ENCODE data around the gene SERPINA6.
"Not testable (repeated sequence)": the region's sequence is repeated elsewhere in the genome, so short reads cannot be mapped to it uniquely, and the experiment has no call there.

Gene SERPINA6

DNA sequence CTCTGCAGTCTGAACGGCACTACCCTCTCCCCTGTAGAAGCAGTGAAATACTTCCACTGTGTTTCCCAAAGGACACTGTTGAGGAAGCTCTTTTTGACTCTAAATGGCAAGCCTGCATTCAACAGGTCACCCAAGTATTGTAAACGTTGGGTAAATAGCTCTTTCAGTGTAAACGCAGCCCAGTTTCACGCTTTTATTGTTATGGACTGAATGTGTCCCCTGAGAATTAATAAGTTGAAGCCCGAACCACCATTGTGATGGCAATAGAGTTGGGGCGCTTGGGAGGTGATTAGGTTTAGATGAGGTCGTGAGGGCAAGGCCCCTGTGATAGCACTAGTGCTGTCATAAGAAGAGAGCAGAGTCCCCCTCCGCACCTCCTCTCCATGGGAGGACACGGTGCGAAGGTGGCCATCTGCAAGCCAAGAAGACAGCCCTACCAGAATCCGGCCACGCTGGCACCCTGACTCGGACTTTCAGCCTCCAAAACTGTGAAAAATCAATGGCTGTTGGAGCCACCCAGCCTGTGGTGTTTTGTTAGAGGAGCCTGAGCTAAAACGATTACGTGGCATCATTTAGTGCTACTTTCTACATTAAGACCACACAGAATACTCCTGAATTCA lies 31.1 kb downstream of the SERPINA6 start:
- no peak overlapping the region for H3K4me3 ChIP-seq (ENCODE audit: extremely low read depth, insufficient read depth, low read length, poor library complexity, severe bottlenecking)
- no peaks in the 10 kb centered on the region for H3K36me3 ChIP-seq (ENCODE audit: control insufficient read depth, insufficient read depth, low read length)
- H3K9me3 ChIP-seq (ENCODE audit: control insufficient read depth, low read length): no peaks in the 10 kb centered on the region
- no peak overlapping the region for H3K27ac ChIP-seq (ENCODE audit: low read depth, low read length, severe bottlenecking)
- H3K4me1 ChIP-seq (ENCODE audit: control insufficient read depth, insufficient read depth, low read length, poor library complexity, severe bottlenecking): no peaks in the 10 kb centered on the region
- 83% methylated on average over 11 of the region's 15 CpGs for WGBS, 2 experiments (ENCODE audit: insufficient coverage in 2 of 2)

DNA sequence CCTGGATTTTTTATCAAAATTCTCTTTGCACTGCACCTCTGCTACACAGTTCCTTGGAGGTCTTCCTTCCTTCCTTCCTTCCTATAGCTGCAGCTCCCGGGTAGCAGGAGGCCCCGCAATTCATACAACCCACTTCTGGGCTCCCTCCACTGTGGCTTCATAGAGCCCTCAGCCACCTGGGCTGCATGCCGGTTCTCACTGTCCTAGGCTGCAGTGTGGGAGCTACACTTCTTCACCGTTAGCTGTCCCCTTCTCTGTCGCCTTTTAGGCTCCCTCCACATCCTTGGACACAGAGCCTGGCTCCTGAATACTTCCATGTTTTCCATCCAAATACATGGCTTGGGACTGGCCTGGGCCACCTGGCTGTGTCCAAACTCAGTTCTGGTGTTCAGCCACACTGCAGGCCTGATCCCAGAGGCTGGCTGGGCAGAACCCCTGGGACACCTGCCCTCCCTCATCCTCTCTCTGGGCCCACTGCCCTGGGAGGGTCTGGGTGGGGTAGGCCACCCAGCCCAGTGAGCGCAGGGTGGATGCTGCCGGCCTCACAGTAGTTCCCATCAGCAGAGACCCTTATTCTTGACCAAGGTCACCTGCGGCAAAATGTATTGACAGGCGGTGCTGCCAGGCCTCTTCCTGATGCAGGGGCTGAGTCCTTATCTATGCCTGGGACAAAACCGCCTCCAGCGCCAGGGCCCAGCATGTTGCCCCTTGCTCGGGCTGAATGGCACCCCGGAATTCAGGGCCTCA lies 31.8 kb downstream of the SERPINA6 start:
- Histone ChIP-seq H3K9me3 (ENCODE audit: control insufficient read depth, low read length) (no peaks in the 10 kb centered on the region), H3K27ac (ENCODE audit: low read depth, low read length, severe bottlenecking) (no peak overlapping the region), H3K4me1 (ENCODE audit: control insufficient read depth, insufficient read depth, low read length, poor library complexity, severe bottlenecking) (no peaks in the 10 kb centered on the region), H3K36me3 (ENCODE audit: control insufficient read depth, insufficient read depth, low read length) (no peaks in the 10 kb centered on the region), H3K4me3 (ENCODE audit: extremely low read depth, insufficient read depth, low read length, poor library complexity, severe bottlenecking) (no peak overlapping the region)
- WGBS, 2 experiments (ENCODE audit: insufficient coverage in 2 of 2): 90 to 94% methylated on average over 11 to 12 of the region's 13 CpGs

DNA sequence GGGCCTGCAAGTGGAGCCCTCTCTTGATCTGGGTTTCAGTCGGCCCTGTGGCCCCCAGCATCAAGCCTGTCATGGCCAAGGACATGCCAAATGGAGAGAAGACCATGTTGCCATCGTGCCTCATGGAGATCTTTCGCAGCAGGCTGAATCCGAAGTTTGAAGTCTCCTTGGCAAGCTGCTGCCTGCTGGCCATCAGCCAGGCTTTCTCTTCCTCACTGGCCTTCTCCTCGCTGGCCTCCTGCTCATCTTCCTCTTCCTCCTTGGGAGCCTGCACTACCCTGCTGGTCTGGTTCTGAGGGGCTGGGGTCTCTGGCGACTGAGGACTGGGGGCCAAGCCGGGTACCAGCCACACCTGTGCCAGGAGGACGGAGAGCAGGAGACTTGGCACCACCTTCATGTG lies 32.9 kb downstream of the SERPINA6 start:
- WGBS, 2 experiments (ENCODE audit: insufficient coverage in 2 of 2): 77 to 91% methylated on average over 4 to 7 of the region's 8 CpGs
- no peaks in the 10 kb centered on the region for H3K4me1 ChIP-seq (ENCODE audit: control insufficient read depth, insufficient read depth, low read length, poor library complexity, severe bottlenecking)
- no peak overlapping the region for H3K4me3 ChIP-seq (ENCODE audit: extremely low read depth, insufficient read depth, low read length, poor library complexity, severe bottlenecking)
- H3K27ac ChIP-seq (ENCODE audit: low read depth, low read length, severe bottlenecking): no peak overlapping the region
- no peaks in the 10 kb centered on the region for H3K9me3 ChIP-seq (ENCODE audit: control insufficient read depth, low read length)
- no peaks in the 10 kb centered on the region for H3K36me3 ChIP-seq (ENCODE audit: control insufficient read depth, insufficient read depth, low read length)

DNA sequence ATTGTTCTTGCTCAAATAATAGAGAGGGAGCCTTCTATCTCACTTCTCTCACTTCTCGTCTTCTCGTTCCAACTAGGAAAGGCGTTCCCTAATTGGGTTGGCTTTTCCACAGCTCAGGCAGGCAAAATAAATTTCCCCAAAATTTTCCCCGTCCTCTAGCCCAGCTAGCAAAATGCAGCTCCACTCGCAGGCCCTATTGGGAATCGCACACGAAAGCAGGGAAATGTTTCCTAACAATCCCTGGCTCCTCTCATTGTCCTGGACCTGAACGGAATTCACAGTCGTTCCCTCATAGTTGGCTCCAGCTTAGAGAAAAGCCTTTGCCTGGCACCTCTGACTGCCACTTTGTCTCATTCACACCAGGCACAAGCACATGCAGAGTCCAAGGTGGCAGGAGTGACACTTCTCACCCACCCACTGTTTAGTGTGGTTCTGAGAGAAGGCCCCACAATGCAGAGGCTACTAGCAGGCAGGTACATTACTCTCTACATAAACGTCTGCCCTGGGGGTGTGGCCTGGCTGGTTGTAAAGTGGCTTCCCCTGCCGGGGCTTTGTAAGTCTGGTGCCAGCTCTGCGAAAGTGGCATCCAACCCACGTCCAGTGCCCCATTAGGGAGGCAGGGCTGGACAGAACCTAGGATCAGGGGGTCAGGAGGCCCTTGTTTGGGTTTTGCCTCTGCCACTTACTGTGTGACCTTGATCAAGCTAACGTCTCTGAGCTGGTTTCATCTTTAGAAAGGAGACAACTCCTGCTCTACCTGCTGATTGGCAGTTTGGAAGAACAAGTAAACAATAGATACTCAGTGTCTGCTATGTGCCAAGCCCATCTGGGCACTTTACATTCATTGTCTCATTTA lies 34.3 kb downstream of the SERPINA6 start:
- 83 to 85% methylated on average over 9 to 11 of the region's 14 CpGs for WGBS, 2 experiments (ENCODE audit: insufficient coverage in 2 of 2)
- H3K4me1 ChIP-seq (ENCODE audit: control insufficient read depth, insufficient read depth, low read length, poor library complexity, severe bottlenecking): no peaks in the 10 kb centered on the region
- H3K36me3 ChIP-seq (ENCODE audit: control insufficient read depth, insufficient read depth, low read length): no peaks in the 10 kb centered on the region
- no peak overlapping the region for H3K27ac ChIP-seq (ENCODE audit: low read depth, low read length, severe bottlenecking)
- H3K9me3 ChIP-seq (ENCODE audit: control insufficient read depth, low read length): no peaks in the 10 kb centered on the region
- no peak overlapping the region for H3K4me3 ChIP-seq (ENCODE audit: extremely low read depth, insufficient read depth, low read length, poor library complexity, severe bottlenecking)

DNA sequence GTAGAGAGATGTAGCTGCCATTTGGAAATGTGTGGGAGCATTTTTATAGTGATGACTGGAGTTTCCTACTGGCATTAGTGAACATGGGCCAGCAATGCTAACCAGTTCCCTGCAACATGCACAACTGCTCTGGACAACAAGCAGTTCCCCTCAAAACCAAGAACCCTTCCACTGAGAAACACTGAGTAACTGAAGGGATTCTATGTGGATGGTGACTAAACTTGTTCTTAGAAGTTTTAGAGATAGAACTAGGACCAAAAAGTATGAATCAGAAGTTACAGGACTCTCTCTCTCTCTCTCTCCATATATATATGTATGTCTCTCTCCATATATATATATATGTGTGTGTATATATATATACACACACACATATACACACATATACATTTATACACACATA lies 38.0 kb downstream of the SERPINA6 start:
- H3K36me3 ChIP-seq (ENCODE audit: control insufficient read depth, insufficient read depth, low read length): no peaks in the 10 kb centered on the region
- H3K4me3 ChIP-seq (ENCODE audit: extremely low read depth, insufficient read depth, low read length, poor library complexity, severe bottlenecking): no peak overlapping the region
- H3K4me1 ChIP-seq (ENCODE audit: control insufficient read depth, insufficient read depth, low read length, poor library complexity, severe bottlenecking): peaks cover 3% of the 10 kb centered on the region
- no peaks in the 10 kb centered on the region for H3K9me3 ChIP-seq (ENCODE audit: control insufficient read depth, low read length)
- H3K27ac ChIP-seq (ENCODE audit: low read depth, low read length, severe bottlenecking): no peak overlapping the region

DNA sequence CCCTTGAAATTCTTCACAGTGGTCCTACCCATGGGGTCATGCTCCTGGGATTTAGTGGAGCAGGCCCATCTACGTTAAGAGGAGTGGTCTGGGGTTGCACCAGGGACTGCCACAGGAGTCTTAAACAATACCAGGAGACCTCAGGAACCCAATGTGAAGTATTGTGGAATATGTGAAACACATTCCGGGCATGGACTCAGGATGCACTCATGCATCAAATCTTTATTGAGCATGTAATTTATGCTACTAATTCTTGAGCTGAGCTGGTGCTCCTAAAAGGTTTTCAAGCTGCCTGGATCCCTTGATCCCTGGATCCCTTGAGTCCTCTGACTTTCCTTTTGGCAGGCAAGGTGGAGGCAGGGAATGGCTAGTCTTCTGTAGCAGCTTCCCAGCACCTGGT lies 38.9 kb downstream of the SERPINA6 start:
- H3K9me3 ChIP-seq (ENCODE audit: control insufficient read depth, low read length): no peaks in the 10 kb centered on the region
- H3K4me1 ChIP-seq (ENCODE audit: control insufficient read depth, insufficient read depth, low read length, poor library complexity, severe bottlenecking): peaks cover 3% of the 10 kb centered on the region
- H3K36me3 ChIP-seq (ENCODE audit: control insufficient read depth, insufficient read depth, low read length): no peaks in the 10 kb centered on the region
- H3K27ac ChIP-seq (ENCODE audit: low read depth, low read length, severe bottlenecking): no peak overlapping the region
- no peak overlapping the region for H3K4me3 ChIP-seq (ENCODE audit: extremely low read depth, insufficient read depth, low read length, poor library complexity, severe bottlenecking)
- WGBS, 2 experiments (ENCODE audit: insufficient coverage in 2 of 2): 100% methylated on average over 1 to 2 of the region's 2 CpGs

DNA sequence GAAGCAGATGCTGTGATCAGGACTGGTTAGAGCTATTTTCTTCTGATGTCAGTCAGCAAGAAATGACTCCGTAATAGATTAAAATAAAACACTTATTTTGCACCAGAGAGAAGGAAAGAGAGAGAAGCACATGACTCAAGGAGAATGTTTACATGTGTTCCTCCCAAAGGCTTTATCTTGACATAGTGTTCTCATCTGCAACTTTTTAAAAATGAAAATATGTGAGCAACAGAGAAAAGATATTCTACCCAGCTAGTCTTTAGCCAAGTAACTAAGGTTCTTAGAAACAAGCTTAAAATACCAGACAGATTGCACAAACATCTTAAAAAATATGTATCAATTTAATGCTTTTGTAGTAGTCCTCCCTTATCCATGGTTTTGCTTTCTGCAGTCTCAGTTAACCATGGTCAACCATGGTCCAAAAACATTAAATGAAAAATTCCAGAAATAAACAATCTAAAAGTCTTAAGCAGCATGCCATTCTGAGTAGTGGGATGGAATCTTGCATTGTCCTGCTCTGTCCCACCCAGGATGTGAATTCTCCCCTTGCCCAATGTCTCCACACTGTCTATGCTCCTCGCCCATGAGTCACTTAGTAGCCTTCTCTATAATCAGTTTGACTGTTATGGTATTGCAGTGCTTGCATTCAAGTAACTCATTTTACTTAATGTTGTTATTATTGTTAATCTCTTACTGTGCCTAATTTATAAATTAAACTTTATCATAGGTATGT lies 40.0 kb downstream of the SERPINA6 start:
- no peak overlapping the region for H3K4me3 ChIP-seq (ENCODE audit: extremely low read depth, insufficient read depth, low read length, poor library complexity, severe bottlenecking)

DNA sequence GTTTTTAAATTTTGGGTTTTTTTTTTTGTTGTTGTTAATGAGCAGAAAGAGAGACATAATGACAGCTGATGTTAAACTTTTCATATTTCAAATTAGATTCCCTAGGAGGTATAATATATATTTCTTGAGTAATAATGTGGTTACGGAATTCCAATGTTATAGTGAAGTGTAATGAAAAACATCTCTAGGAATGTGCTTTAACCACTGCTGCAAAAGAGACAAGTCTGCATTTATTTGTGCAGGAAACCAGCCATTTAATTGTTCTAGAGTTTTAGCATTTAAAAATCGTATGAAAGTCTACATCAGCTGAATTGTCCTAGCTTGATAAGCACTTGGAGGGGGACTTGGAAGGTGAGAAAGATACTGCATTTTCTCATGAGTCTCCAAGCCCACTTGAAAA lies 44.4 kb downstream of the SERPINA6 start:
- peaks cover 3% of the 10 kb centered on the region for H3K4me1 ChIP-seq (ENCODE audit: control insufficient read depth, insufficient read depth, low read length, poor library complexity, severe bottlenecking)
- H3K27ac ChIP-seq (ENCODE audit: low read depth, low read length, severe bottlenecking): no peak overlapping the region
- WGBS, 2 experiments (ENCODE audit: insufficient coverage in 2 of 2): 71 to 100% methylated on average over 1 of the region's 2 CpGs

More for the DNA sequence above, 40.0 kb downstream of the SERPINA6 start:
- no peak overlapping the region for H3K27ac ChIP-seq (ENCODE audit: low read depth, low read length, severe bottlenecking)
- WGBS, 2 experiments (ENCODE audit: insufficient coverage in 2 of 2): no CpG with 5 or more reads among the region's 2 CpGs
- H3K4me1 ChIP-seq (ENCODE audit: control insufficient read depth, insufficient read depth, low read length, poor library complexity, severe bottlenecking): peaks cover 3% of the 10 kb centered on the region
- H3K36me3 ChIP-seq (ENCODE audit: control insufficient read depth, insufficient read depth, low read length): no peaks in the 10 kb centered on the region
- H3K9me3 ChIP-seq (ENCODE audit: control insufficient read depth, low read length): no peaks in the 10 kb centered on the region

DNA sequence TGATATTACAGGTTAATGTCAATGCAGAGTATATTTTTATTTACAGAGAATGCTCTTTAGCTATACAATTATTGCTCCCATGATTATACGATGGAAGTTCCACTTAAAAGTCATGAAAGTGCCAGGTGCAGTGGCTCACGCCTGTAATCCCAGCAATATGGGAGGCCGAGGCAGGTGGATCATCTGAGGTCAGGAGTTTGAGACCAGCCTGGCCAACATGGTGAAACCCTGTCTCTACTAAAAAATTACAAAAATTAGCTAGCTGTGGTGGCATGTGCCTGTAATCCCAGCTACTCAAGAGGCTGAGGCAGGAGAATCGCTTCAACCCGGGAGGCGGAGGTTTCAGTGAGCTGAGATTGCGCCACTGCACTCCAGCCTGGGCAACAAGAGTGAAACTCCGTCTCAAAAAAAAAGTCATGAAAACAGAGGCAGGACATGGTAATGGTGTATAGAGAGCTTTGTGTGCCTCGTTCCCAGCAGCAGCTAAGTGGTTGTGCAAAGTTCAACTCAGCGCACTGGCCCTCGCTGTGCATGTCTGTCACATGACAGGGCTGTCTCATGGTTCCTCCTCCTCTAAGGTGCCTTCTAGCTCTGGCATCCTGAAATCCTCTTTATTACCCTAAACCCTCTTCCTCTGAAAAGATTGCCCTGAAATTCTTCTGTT lies 46.1 kb downstream of the SERPINA6 start:
- H3K4me3 ChIP-seq (ENCODE audit: extremely low read depth, insufficient read depth, low read length, poor library complexity, severe bottlenecking); H3K36me3 ChIP-seq (ENCODE audit: control insufficient read depth, insufficient read depth, low read length); H3K9me3 ChIP-seq (ENCODE audit: control insufficient read depth, low read length); H3K27ac ChIP-seq (ENCODE audit: low read depth, low read length, severe bottlenecking); H3K4me1 ChIP-seq (ENCODE audit: control insufficient read depth, insufficient read depth, low read length, poor library complexity, severe bottlenecking): not testable (repeated sequence)
- WGBS, 2 experiments (ENCODE audit: insufficient coverage in 2 of 2): 88 to 96% methylated on average over 10 of the region's 11 CpGs

More for the DNA sequence above, 44.4 kb downstream of the SERPINA6 start:
- Histone ChIP-seq H3K4me3 (ENCODE audit: extremely low read depth, insufficient read depth, low read length, poor library complexity, severe bottlenecking) (no peak overlapping the region), H3K36me3 (ENCODE audit: control insufficient read depth, insufficient read depth, low read length) (no peaks in the 10 kb centered on the region), H3K9me3 (ENCODE audit: control insufficient read depth, low read length) (no peaks in the 10 kb centered on the region)

DNA sequence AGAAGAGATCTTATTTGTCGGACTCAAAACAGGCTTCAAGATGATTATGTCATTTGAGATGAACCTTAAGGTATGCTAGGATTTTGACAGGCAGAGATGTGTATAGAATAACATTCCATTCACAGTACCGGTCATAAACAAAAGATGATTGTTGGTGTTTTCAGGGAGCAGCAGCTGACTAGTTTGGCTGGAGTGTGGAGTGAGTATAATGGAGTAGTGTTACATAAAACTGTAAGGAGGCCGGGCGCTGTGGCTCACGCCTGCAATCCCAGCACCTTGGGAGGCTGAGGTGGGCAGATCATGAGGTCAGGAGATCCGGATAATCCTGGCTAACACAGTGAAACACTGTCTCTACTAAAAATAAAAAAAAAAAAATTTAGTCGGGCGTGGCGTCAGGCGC lies 54.0 kb downstream of the SERPINA6 start:
- Histone ChIP-seq H3K4me3 (ENCODE audit: extremely low read depth, insufficient read depth, low read length, poor library complexity, severe bottlenecking) (no peak overlapping the region), H3K4me1 (ENCODE audit: control insufficient read depth, insufficient read depth, low read length, poor library complexity, severe bottlenecking) (no peaks in the 10 kb centered on the region)
- 85 to 94% methylated on average over 3 to 4 of the region's 10 CpGs for WGBS, 2 experiments (ENCODE audit: insufficient coverage in 2 of 2)

More for the DNA sequence above, 54.0 kb downstream of the SERPINA6 start:
- Histone ChIP-seq H3K36me3 (ENCODE audit: control insufficient read depth, insufficient read depth, low read length) (no peaks in the 10 kb centered on the region), H3K27ac (ENCODE audit: low read depth, low read length, severe bottlenecking) (no peak overlapping the region), H3K9me3 (ENCODE audit: control insufficient read depth, low read length) (no peaks in the 10 kb centered on the region)

Measured in mesodermal cell (in vitro differentiated cells).